Measurements from ENCODE around the gene LRRC74A. TPM values are rescaled to one million over a fixed set of nuclear protein-coding genes. Genes with fewer than 3 reads are reported as not detected.

Gene LRRC74A
- total and polyA plus RNA-seq, 9 of the 15 experiments (the other 6 are each of a cell fraction or from before 2014, with no cell fraction given), result not detected

DNA sequence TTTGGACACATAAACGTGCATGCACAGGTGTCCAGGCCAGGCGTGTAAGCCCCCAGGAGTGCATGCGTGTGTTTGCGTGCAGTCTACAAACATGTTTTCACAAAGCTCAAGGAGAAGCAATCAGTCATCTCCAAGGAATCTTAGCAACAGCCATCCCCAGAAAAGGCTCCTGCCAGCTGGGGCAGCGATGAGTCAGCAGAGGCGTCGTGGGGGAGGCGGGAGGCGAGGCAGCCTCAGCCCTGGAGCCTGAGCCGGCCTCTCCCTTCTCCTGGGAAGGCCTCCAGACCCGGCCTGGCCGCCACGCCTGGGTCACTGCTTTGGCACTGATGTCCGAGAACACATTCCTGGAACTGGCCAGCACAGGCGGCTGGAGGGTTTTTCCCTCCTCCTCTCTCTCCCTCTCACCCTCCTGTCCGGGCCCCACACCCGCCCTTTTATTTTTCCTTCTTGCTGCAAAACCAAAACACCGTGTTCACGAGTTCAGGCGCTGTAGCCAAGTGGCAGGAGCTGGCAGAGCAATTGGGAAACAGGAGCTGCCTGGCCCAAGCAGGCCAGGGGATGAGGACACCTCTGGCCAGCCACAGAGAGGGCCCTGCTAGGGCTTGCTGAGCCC, 92.7 kb downstream of the LRRC74A start (continued):
- TF ChIP-seq, protein P1, sequence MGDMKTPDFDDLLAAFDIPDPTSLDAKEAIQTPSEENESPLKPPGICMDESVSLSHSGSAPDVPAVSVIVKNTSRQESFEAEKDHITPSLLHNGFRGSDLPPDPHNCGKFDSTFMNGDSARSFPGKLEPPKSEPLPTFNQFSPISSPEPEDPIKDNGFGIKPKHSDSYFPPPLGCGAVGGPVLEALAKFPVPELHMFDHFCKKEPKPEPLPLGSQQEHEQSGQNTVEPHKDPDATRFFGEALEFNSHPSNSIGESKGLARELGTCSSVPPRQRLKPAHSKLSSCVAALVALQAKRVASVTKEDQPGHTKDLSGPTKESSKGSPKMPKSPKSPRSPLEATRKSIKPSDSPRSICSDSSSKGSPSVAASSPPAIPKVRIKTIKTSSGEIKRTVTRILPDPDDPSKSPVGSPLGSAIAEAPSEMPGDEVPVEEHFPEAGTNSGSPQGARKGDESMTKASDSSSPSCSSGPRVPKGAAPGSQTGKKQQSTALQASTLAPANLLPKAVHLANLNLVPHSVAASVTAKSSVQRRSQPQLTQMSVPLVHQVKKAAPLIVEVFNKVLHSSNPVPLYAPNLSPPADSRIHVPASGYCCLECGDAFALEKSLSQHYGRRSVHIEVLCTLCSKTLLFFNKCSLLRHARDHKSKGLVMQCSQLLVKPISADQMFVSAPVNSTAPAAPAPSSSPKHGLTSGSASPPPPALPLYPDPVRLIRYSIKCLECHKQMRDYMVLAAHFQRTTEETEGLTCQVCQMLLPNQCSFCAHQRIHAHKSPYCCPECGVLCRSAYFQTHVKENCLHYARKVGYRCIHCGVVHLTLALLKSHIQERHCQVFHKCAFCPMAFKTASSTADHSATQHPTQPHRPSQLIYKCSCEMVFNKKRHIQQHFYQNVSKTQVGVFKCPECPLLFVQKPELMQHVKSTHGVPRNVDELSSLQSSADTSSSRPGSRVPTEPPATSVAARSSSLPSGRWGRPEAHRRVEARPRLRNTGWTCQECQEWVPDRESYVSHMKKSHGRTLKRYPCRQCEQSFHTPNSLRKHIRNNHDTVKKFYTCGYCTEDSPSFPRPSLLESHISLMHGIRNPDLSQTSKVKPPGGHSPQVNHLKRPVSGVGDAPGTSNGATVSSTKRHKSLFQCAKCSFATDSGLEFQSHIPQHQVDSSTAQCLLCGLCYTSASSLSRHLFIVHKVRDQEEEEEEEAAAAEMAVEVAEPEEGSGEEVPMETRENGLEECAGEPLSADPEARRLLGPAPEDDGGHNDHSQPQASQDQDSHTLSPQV (IDR thresholded peaks at IDR 0.05), result peak; percentile 61
- TF ChIP-seq CBX2 (IDR thresholded peaks at IDR 0.05; ENCODE audit: insufficient read depth, low read length, poor library complexity, severe bottlenecking), result no peak
- TF ChIP-seq MEIS2 (IDR thresholded peaks at IDR 0.05; ENCODE audit: partially characterized antibody), result peak; percentile 67
- peak; percentile 65 for TF ChIP-seq POLR2G (IDR thresholded peaks at IDR 0.05; ENCODE audit: low read depth, low read length)
- TF ChIP-seq MAFK (IDR thresholded peaks at IDR 0.05; ENCODE audit: low read length), result peak; percentile 72
- TF ChIP-seq SOX6 (IDR thresholded peaks at IDR 0.05), result peak; percentile 60
- no peak for TF ChIP-seq SAP30 (IDR thresholded peaks at IDR 0.05; ENCODE audit: borderline replicate concordance, insufficient read depth, low read depth, low read length, poor library complexity, severe bottlenecking)
- TF ChIP-seq DACH1 (IDR thresholded peaks at IDR 0.05; ENCODE audit: partially characterized antibody), result peak; percentile 79
- no peak for TF ChIP-seq ZSCAN32 (CRISPR knock-in tag; IDR thresholded peaks at IDR 0.05)
- TF ChIP-seq ZNF316 (IDR thresholded peaks at IDR 0.05), result peak; percentile 92
- peak; percentile 43; the same call in 1 of the 2 replicates for TF ChIP-seq MTA3 (IDR thresholded peaks at IDR 0.05; ENCODE audit: borderline replicate concordance)
- TF ChIP-seq, protein P2, sequence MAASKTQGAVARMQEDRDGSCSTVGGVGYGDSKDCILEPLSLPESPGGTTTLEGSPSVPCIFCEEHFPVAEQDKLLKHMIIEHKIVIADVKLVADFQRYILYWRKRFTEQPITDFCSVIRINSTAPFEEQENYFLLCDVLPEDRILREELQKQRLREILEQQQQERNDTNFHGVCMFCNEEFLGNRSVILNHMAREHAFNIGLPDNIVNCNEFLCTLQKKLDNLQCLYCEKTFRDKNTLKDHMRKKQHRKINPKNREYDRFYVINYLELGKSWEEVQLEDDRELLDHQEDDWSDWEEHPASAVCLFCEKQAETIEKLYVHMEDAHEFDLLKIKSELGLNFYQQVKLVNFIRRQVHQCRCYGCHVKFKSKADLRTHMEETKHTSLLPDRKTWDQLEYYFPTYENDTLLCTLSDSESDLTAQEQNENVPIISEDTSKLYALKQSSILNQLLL (CRISPR knock-in tag; IDR thresholded peaks at IDR 0.05; ENCODE audit: borderline replicate concordance), result no peak
- TF ChIP-seq, protein P3, sequence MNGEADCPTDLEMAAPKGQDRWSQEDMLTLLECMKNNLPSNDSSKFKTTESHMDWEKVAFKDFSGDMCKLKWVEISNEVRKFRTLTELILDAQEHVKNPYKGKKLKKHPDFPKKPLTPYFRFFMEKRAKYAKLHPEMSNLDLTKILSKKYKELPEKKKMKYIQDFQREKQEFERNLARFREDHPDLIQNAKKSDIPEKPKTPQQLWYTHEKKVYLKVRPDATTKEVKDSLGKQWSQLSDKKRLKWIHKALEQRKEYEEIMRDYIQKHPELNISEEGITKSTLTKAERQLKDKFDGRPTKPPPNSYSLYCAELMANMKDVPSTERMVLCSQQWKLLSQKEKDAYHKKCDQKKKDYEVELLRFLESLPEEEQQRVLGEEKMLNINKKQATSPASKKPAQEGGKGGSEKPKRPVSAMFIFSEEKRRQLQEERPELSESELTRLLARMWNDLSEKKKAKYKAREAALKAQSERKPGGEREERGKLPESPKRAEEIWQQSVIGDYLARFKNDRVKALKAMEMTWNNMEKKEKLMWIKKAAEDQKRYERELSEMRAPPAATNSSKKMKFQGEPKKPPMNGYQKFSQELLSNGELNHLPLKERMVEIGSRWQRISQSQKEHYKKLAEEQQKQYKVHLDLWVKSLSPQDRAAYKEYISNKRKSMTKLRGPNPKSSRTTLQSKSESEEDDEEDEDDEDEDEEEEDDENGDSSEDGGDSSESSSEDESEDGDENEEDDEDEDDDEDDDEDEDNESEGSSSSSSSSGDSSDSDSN (IDR thresholded peaks at IDR 0.05; ENCODE audit: borderline replicate concordance in 1 of 2, low read depth in 2 of 2, low read length in 2 of 2), result peak; percentile 55 to 78; a peak in 1 of 4 replicates
- TF ChIP-seq ZNF124 (CRISPR knock-in tag; IDR thresholded peaks at IDR 0.05), result no peak
- peak; percentile 78; the same call in 1 of the 2 replicates for TF ChIP-seq BACH1 (tag; IDR thresholded peaks at IDR 0.05)
- TF ChIP-seq LEF1 (IDR thresholded peaks at IDR 0.05), result 0 out of 2 replicates have a peak, but pooled peaks have one; percentile 27
- TF ChIP-seq HDAC1 (IDR thresholded peaks at IDR 0.05), result peak in 1 of 2 experiments; percentile 66; a peak in 2 of 4 replicates
- TF ChIP-seq, protein P4, sequence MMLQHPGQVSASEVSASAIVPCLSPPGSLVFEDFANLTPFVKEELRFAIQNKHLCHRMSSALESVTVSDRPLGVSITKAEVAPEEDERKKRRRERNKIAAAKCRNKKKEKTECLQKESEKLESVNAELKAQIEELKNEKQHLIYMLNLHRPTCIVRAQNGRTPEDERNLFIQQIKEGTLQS (IDR thresholded peaks at IDR 0.05), result peak; percentile 88
- TF ChIP-seq, protein P4 (CRISPR knock-in tag; conservative IDR thresholded peaks at IDR 0.05), result no peak

Data from K562 (cell line).